ENCODE measurements around the gene CSF3R. TPM values are rescaled to one million over a fixed set of nuclear protein-coding genes. Genes with fewer than 3 reads are reported as not detected.

CSF3R gene
- total and polyA plus RNA-seq, 2 donors from 2014 or later, result 1.4 to 13.3 TPM

DNA sequence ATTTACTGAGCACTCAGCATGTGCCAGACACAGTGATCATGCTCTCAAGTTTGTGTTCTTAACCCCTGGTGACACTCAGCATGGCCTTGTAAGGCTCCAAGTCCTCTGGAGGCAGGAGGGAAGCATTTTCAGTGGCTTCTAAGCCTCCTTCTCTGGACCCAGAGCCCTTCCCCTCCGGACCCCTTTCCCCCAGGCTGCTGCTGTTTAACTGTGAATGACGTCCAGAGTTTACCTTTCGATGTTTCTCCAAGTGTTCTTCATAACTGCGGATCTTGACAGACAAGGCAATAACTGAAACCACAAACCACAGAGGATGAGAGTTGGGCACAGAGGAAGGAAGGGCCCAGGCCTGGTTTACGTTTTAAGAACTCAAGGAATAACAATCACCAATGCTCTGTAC lies 25.0 kb downstream of the CSF3R start:
- Histone ChIP-seq H3K9ac (ENCODE audit: low read length in 3 of 3) (no peak overlapping the region), H3K4me1 (ENCODE audit: control insufficient read depth in 2 of 3, insufficient read depth in 2 of 3, low read depth in 1 of 3, low read length in 3 of 3) (no peaks in the 10 kb centered on the region), H3K9me3 (ENCODE audit: control insufficient read depth in 2 of 3, insufficient read depth in 1 of 3, low read length in 3 of 3) (no peaks in the 10 kb centered on the region), H3K4me3 (ENCODE audit: low read length in 3 of 3) (no peak overlapping the region), H3K36me3 (ENCODE audit: control insufficient read depth in 2 of 3, insufficient read depth in 3 of 3, low read length in 3 of 3) (peaks cover 6 to 46% (median 35%) of the 10 kb centered on the region in 3 donors), H3K27me3 (ENCODE audit: control insufficient read depth, insufficient read depth, low read length) (no peaks in the 10 kb centered on the region), H3K27ac (ENCODE audit: low read depth in 2 of 2, low read length in 2 of 2) (no peak overlapping the region)
- intact Hi-C loops (cut with DNase I), result no loop called here
- DNase-seq (no peak), FAIRE-seq (no peak)
- TF ChIP-seq, protein P1, sequence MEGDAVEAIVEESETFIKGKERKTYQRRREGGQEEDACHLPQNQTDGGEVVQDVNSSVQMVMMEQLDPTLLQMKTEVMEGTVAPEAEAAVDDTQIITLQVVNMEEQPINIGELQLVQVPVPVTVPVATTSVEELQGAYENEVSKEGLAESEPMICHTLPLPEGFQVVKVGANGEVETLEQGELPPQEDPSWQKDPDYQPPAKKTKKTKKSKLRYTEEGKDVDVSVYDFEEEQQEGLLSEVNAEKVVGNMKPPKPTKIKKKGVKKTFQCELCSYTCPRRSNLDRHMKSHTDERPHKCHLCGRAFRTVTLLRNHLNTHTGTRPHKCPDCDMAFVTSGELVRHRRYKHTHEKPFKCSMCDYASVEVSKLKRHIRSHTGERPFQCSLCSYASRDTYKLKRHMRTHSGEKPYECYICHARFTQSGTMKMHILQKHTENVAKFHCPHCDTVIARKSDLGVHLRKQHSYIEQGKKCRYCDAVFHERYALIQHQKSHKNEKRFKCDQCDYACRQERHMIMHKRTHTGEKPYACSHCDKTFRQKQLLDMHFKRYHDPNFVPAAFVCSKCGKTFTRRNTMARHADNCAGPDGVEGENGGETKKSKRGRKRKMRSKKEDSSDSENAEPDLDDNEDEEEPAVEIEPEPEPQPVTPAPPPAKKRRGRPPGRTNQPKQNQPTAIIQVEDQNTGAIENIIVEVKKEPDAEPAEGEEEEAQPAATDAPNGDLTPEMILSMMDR (IDR thresholded peaks at IDR 0.05; ENCODE audit: borderline replicate concordance, extremely low read depth, insufficient read depth), result no peak

DNA sequence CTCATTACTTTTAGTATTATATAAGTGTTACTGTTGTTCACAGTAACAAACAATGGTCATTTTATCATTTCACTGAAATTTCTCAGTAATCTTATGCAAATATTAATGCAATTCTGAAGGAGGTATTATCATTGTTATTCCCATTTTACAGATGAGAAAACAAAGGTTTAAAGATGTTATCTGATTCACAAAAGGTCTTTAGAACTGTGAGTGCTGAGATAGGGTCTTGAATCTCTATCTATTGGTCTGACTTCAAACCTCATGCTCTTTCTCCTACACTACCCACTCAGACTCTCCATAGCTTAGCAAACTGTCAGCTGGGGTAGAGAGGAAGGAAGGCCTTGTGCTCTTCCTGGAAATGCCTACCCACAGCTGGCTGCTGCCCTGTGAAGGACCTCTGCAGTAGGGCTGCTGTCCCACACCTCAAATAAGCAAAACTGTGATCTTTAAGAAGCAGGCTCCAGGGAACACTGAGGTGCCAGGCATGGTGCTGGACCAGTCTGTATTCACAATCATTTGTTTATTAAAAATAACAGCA lies 26.3 kb downstream of the CSF3R start:
- peaks cover 6 to 43% (median 35%) of the 10 kb centered on the region in 3 donors for H3K36me3 ChIP-seq (ENCODE audit: control insufficient read depth in 2 of 3, insufficient read depth in 3 of 3, low read length in 3 of 3)
- no peak for FAIRE-seq

GRCh38 chr1:36455386-36455785 lies 27.3 kb downstream of the CSF3R start:
- H3K9ac ChIP-seq (ENCODE audit: low read length in 3 of 3), result no peak overlapping the region
- no peak overlapping the region for H3K27ac ChIP-seq (ENCODE audit: low read depth in 2 of 2, low read length in 2 of 2)
- intact Hi-C loops (cut with DNase I), result no loop called here
- H3K9me3 ChIP-seq (ENCODE audit: control insufficient read depth in 2 of 3, insufficient read depth in 1 of 3, low read length in 3 of 3), result no peaks in the 10 kb centered on the region
- TF ChIP-seq, protein P1 (IDR thresholded peaks at IDR 0.05; ENCODE audit: borderline replicate concordance, extremely low read depth, insufficient read depth), result no peak
- no peaks in the 10 kb centered on the region for H3K27me3 ChIP-seq (ENCODE audit: control insufficient read depth, insufficient read depth, low read length)
- DNase-seq (no peak), FAIRE-seq (no peak)
- H3K4me3 ChIP-seq (ENCODE audit: low read length in 3 of 3), result no peak overlapping the region
- H3K36me3 ChIP-seq (ENCODE audit: control insufficient read depth in 2 of 3, insufficient read depth in 3 of 3, low read length in 3 of 3), result peaks cover 6 to 32% (median 29%) of the 10 kb centered on the region in 3 donors
- no peaks in the 10 kb centered on the region for H3K4me1 ChIP-seq (ENCODE audit: control insufficient read depth in 2 of 3, insufficient read depth in 2 of 3, low read depth in 1 of 3, low read length in 3 of 3)

More for the DNA sequence above, 26.3 kb downstream of the CSF3R start:
- Histone ChIP-seq H3K27me3 (ENCODE audit: control insufficient read depth, insufficient read depth, low read length) (no peaks in the 10 kb centered on the region), H3K27ac (ENCODE audit: low read depth in 2 of 2, low read length in 2 of 2) (no peak overlapping the region), H3K9me3 (ENCODE audit: control insufficient read depth in 2 of 3, insufficient read depth in 1 of 3, low read length in 3 of 3) (no peaks in the 10 kb centered on the region), H3K9ac (ENCODE audit: low read length in 3 of 3) (no peak overlapping the region), H3K4me1 (ENCODE audit: control insufficient read depth in 2 of 3, insufficient read depth in 2 of 3, low read depth in 1 of 3, low read length in 3 of 3) (no peaks in the 10 kb centered on the region), H3K4me3 (ENCODE audit: low read length in 3 of 3) (no peak overlapping the region)
- no peak for DNase-seq
- TF ChIP-seq, protein P1 (IDR thresholded peaks at IDR 0.05; ENCODE audit: borderline replicate concordance, extremely low read depth, insufficient read depth), result no peak
- intact Hi-C loops (cut with DNase I), result no loop called here

Measured in kidney (tissue), 14 donors.